HPDE6-E6E7 (cell line): ENCODE measurements around the gene KLHL20.
"Not testable (repeated sequence)": the region's sequence is repeated elsewhere in the genome, so short reads cannot be mapped to it uniquely, and the experiment has no call there.

Source experiments
- DNase-seq: peaks from one replicate; pipeline ENCODE4 v3.0.0; 2011; ENCODE audit warnings: missing footprints; ENCODE audit errors: extremely low spot score

Gene KLHL20

DNA sequence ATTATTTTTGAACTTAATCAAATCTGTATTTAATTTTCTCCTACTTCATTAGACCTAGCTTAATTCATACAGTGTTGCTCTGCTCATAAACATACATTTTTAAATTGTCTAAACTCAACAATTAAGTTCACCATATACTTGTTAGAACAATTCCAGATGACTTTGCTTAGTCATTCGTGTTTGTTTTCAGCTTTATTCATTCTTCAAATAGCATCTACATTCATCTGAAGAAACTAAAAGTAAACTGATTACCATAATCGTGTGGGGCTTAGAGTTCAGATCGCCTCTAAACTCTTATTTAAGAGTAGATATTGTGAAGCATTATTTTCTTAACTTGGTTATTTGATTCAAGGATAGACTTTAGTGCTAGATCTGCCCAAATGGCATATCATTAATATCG lies 34.4 kb downstream of the KLHL20 start:
- DNase-seq: no peak

GRCh38 chr1:173753830-173754229 lies 39.0 kb downstream of the KLHL20 start:
- DNase-seq: no peak

DNA sequence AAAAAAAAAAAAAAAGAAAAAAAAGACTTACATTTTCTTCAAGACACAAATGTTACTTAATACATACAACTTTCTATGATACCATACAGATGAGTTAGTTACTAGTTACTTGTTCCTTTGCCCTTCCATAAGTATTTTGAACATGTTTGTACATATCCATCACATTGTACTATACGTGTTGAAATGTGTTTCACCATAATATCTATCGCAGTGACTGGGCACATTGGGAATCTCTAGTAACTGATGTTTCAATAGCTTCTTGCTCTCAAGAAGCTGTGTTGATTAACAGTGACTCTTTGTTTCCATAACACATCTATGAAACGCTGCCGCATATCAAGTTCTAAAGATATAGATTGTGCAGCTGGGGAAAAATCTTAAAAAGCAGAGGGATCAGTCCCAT lies 42.9 kb downstream of the KLHL20 start:
- no peak for DNase-seq

DNA sequence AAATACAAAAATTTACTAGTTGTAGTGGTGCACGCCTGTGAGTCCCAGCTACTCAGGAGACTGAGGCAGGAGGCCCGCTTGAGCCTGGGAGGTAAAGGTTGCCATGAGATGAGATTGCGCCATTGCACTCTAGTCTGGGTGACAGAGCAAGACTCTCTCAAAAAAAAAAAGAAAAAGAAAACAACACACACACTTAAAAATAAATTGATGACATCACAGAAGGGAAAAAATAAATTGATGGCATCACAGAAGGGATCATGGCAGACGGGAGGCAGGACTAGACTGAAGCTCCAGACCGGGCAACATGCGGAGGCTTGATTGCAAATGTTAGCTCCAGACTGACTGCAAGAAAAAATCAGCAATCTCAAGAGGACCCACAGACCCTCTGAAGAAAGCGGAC lies 43.3 kb downstream of the KLHL20 start:
- no peak for DNase-seq

DNA sequence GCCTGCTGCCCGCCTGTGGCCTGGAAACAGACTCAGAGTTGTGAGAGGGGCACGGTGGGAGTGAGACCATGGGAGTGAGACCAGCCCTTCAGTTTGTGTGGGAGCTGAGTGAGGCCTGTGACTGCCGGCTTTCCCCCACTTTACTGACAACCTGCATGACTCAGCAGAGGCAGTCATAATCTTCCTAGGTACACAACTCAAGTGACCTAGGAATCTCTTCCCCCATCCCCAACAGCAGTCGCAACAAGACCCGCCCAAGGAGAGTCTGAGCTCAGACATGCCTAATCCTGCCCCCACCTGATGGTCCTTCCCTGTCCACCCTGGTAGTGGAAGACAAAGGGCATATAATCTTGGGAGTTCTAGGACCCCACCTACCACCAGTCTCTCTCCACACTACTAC lies 44.2 kb downstream of the KLHL20 start:
- peak; percentile 8 for DNase-seq

- DNase-seq: not testable (repeated sequence)
Measured at GRCh38 chr1:173764331-173764730, 49.5 kb downstream of the KLHL20 start.

- no peak for DNase-seq
Measured at GRCh38 chr1:173768206-173768605, 53.4 kb downstream of the KLHL20 start.

DNA sequence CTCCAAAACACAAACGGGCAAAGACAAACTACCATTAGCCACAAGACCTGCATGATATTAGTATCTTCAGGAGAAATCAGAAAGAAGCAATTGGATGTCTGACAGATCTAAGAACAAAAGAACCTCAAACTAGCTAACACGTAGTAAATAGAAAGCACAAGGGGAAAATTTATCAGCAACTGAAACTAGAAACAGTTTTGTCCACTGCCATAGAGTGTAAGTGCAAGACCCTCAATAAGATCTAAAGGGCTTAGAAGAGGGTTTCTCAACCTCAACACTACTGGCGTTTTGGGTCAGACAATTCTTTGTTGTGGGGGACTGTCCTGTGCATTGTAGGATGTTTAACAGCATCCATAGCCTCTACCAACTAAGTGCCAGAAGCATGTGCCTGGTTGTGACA lies 54.0 kb downstream of the KLHL20 start:
- DNase-seq: no peak

- DNase-seq: not testable (repeated sequence)
Measured at GRCh38 chr1:173770330-173770729, 55.5 kb downstream of the KLHL20 start.

DNA sequence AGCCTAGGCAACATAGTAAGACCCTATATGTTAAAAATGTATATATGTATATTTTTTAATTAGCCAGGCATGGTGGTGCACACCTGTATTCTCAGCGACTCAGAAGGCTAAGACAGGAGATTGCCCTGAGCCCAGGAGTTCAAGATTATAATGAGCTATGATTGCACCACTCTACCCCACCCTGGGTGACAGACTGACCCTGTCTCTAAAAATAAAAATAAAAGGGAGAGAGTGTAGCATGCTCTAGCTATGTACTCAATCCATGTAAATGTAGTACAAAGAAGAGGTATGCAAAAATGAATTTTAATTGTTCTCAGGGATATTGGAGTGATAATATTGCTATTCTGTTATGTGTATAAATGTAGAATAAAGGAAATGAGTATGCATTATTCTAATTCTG lies 56.8 kb downstream of the KLHL20 start:
- no peak for DNase-seq

- DNase-seq: no peak
Measured at GRCh38 chr1:173775578-173776226, 60.9 kb downstream of the KLHL20 start.

GRCh38 chr1:173779936-173780335 lies 65.2 kb downstream of the KLHL20 start:
- DNase-seq: no peak

- DNase-seq: no peak
Measured at GRCh38 chr1:173784997-173785396, 70.2 kb downstream of the KLHL20 start.

DNA sequence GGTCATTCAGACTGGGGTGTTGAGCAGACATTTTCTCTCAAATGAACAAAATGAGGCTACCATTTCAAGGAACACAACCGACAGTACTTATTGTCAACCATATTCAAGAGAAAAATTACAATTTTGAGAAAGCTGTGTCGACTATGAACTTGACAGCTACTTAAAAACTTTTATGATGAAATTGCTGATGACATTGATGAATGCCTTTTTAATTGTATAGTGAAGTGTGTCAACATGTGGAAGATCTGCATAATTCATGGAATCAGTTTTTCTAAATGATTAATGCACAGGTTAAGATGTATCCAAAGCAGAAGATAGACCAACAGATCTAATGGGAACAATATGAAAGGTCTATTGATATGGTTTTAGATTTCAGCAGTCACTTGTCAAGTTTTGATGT lies 75.1 kb downstream of the KLHL20 start:
- DNase-seq: no peak

GRCh38 chr1:173798078-173798477 lies 83.3 kb downstream of the KLHL20 start:
- peak; percentile 8 for DNase-seq

DNA sequence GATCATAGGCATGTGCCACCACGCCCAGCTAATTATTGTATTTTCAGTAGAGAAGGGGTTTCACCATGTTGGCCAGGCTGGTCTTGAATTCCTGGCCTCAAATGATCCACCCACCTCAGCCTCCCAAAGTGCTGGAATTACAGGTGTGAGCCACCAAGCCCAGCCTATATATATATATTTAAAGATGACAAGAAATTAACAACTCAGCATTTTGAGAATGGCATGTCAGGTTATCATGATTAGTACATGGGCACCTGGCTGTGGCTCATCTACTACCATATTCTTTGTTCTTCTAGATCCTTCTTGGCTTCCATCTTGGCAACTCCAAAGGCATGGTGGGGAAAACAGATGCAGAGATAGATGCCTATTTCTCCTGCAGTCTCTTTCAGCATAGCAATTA lies 85.2 kb downstream of the KLHL20 start:
- DNase-seq: not testable (repeated sequence)

DNA sequence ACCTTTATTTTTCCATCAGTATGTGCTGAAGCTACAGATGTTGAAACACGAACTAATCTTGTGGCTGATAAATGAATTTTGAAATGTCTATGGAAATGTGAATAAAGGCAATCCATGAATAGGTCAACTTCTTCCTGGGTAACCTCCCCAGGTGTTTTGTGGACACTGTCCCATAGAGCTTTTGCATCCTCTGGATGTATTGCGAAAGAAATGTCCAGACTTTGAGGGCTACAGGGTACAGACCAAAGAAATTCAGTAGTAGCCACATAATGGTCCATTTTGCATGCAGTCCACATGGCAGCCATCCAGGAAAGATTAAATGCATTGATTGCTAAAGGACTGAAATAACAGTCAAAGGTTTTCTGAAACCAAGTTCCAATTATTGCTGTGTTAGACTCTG lies 88.2 kb downstream of the KLHL20 start:
- DNase-seq: no peak

GRCh38 chr1:173813654-173814053 lies 98.9 kb downstream of the KLHL20 start:
- DNase-seq: not testable (repeated sequence)

DNA sequence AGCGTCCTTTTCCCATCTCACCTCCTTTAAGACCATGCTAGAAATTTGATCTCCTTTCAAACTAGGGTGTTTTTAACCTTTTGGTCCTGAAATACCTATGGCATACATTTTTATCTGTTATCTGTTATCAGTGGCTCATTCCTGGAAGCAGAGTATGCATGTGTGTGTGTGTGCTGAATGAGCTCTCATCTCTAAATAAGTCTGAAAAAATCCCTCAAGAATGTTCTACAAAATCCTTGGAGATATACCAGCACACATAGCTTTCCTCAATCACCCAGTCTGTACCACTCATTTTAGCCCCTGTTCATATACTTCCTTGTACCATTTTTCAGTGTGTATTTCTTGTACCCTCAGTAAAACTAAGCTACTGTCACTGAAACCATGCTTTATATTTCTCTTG lies 103.7 kb downstream of the KLHL20 start:
- no peak for DNase-seq

DNA sequence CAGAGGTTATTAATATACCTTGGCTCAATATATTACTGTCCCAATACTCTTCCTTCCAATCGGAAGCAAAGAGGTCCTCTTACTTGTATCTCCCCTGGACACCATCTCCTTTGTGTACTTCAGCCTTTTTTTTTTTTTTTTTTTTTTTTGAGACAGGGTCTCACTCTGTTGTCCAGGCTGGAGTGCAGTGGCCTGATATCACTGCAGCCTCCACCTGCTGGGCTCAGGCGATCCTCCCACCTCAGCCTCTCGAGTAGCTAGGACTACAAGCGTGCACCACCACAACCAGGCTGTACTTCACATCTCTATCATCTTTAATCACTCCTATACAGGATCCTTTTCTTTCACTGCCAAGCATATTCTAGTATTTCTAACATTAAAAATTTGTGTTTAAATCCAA lies 106.9 kb downstream of the KLHL20 start:
- no peak for DNase-seq

DNA sequence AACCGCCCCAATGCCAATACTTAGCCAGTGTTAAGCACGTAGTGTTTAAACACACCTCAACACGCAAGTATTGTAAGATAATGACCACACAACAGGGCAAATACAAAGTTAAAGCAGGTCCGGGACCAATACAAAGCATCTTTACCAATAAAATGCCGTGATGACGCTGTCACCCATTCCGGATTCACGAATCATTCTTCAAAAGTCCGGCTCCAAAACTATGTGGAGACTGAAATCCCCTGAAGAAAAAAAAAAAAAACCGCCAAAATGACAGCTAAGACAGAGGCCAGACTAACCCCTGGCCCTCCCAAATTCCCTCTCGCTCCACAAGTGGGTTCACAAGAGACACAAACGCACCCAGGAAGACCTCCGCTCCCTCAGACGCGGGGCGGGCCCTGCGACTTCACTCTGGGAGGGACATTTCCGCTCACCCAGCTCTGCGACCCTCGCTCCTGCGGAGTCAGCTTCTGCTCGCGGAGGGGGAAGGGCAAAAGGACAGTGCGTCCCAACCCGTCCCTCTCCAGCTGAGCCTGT lies 109.1 kb downstream of the KLHL20 start:
- no peak for DNase-seq

DNA sequence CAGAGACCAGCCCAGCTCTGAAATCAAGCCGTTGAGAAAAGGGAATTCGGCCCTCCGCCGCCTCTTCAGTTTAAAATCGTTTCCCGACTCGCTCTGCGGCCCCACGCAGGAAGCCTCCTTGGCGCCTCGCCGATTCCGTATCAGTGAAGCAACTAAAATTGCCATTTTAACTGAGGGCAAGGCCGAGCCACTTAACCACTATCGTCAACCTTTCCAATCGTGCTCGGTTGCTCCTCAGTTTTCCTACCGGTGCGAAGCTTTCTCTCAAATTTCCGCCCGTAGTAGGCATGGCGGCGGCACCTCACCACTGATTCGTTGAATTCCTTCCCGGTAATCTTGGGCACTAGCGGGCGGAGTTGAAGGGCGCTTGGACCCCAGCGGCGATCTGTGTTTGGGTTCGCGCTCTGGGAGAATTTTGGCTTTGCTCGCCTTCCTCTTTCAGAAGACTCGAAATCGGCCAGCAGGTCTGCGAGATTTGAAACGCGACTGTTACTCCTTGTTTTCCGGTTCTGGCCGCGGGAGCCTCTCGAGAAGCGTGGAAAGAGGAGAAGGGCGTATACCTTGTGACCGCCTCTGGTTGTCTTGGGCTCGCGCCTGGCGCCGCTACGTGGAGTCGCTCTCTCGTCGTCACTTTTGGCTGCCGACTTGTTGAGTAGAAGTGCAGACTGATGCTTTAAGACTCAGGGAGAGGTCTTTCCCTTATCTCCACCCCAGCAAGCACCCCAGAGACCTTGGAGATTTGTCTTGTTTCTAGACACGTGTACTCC lies 109.7 kb downstream of the KLHL20 start, which contains the start of the genes CENPL and DARS2:
CENPL (minus strand) TSS at position 569 of the 767 bp plus-strand sequence. CDS start 13,584 bp downstream, outside the sequence.
DARS2 (plus strand) TSS at position 359 of the 767 bp plus-strand sequence. CDS start 557 bp downstream, outside the sequence.
- peak; percentile 85 for DNase-seq

DNA sequence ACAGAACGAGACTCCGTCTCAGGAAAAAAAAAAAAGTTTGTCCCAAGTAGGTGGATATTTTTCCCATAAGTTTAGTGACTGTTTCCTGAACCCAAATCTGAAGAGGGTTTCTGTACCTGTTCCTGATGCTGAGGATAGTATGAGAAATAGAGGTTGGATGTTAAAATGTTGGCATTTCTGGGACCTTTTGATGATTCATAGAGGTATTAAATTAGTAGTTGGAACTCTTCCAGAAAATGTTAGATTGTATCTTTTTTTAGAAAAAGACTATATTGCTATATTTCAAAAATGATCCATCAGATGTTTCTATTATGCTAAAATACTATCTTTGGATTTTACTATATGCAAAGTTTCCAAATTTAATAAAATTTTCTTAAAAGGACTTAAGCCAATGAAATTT lies 112.8 kb downstream of the KLHL20 start:
- no peak for DNase-seq
